HG03575 (cell line): ENCODE data around the gene MROH2A.

Experiments
- ATAC-seq: cut with Tn5 transposase; IDR thresholded peaks from one replicate; pipeline ENCODE4 v1.9.1; 2021; ENCODE audit not compliant: unreplicated experiment, insufficient number of reproducible peaks, low FRiP score; ENCODE audit errors: extremely low read depth

MROH2A gene

GRCh38 chr2:233829193-233830110 is 51.3 kb downstream of the MROH2A start:
- no peak for ATAC-seq

- no peak for ATAC-seq
These were observed 52.1 kb downstream of the MROH2A start for GRCh38 chr2:233830111-233830802.

GRCh38 chr2:233831011-233831721 is 53.0 kb downstream of the MROH2A start:
- no peak for ATAC-seq

GRCh38 chr2:233831861-233832260 is 53.7 kb downstream of the MROH2A start:
- no peak for ATAC-seq

GRCh38 chr2:233832414-233832813 is 54.3 kb downstream of the MROH2A start:
- ATAC-seq: no peak

GRCh38 chr2:233832869-233833311 is 54.8 kb downstream of the MROH2A start:
- no peak for ATAC-seq

- no peak for ATAC-seq
These were observed 55.2 kb downstream of the MROH2A start for GRCh38 chr2:233833345-233833744.

- ATAC-seq: no peak
These were observed 57.4 kb downstream of the MROH2A start for GRCh38 chr2:233835230-233836186.

GRCh38 chr2:233836359-233836758 is 58.2 kb downstream of the MROH2A start:
- no peak for ATAC-seq

- no peak for ATAC-seq
These were observed 59.6 kb downstream of the MROH2A start for GRCh38 chr2:233837694-233838229.

- ATAC-seq: no peak
These were observed 60.1 kb downstream of the MROH2A start for GRCh38 chr2:233838251-233838650.

- ATAC-seq: no peak
These were observed 60.8 kb downstream of the MROH2A start for GRCh38 chr2:233838726-233839446.

- no peak for ATAC-seq
These were observed 61.3 kb downstream of the MROH2A start for GRCh38 chr2:233839447-233839820.

GRCh38 chr2:233840520-233840919 is 62.4 kb downstream of the MROH2A start:
- ATAC-seq: no peak

- no peak for ATAC-seq
These were observed 63.1 kb downstream of the MROH2A start for GRCh38 chr2:233841183-233841582.

GRCh38 chr2:233844064-233844807 is 66.1 kb downstream of the MROH2A start:
- no peak for ATAC-seq

- no peak for ATAC-seq
These were observed 66.7 kb downstream of the MROH2A start for GRCh38 chr2:233844836-233845235.
